ENCODE results near the gene ADGRB3. TPM values are rescaled to one million over a fixed set of nuclear protein-coding genes. Genes with fewer than 3 reads are reported as not detected.

ADGRB3 gene
- total RNA-seq, 1 donor from 2014 or later, result 1.8 TPM

GRCh38 chr6:69138893-69139494 lies 503.9 kb downstream of the ADGRB3 start:
- H3K27me3 Mint-ChIP-seq, result no peaks in the 10 kb centered on the region
- no peak overlapping the region for H3K27ac Mint-ChIP-seq
- no peaks in the 10 kb centered on the region for H3K4me1 Mint-ChIP-seq (ENCODE audit: low read depth)
- TF ChIP-seq, protein P1, sequence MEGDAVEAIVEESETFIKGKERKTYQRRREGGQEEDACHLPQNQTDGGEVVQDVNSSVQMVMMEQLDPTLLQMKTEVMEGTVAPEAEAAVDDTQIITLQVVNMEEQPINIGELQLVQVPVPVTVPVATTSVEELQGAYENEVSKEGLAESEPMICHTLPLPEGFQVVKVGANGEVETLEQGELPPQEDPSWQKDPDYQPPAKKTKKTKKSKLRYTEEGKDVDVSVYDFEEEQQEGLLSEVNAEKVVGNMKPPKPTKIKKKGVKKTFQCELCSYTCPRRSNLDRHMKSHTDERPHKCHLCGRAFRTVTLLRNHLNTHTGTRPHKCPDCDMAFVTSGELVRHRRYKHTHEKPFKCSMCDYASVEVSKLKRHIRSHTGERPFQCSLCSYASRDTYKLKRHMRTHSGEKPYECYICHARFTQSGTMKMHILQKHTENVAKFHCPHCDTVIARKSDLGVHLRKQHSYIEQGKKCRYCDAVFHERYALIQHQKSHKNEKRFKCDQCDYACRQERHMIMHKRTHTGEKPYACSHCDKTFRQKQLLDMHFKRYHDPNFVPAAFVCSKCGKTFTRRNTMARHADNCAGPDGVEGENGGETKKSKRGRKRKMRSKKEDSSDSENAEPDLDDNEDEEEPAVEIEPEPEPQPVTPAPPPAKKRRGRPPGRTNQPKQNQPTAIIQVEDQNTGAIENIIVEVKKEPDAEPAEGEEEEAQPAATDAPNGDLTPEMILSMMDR (IDR thresholded peaks at IDR 0.05; ENCODE audit: unreplicated experiment), result no peak
- H3K9me3 Mint-ChIP-seq (ENCODE audit: low read depth), result peaks cover 3% of the 10 kb centered on the region
- H3K36me3 Mint-ChIP-seq (ENCODE audit: insufficient read depth), result no peaks in the 10 kb centered on the region
- DNase-seq (ENCODE audit: low spot score, unreplicated experiment), result no peak
- no peak overlapping the region for H3K4me3 Mint-ChIP-seq (ENCODE audit: low read depth)

GRCh38 chr6:69145062-69145461 lies 510.0 kb downstream of the ADGRB3 start:
- Mint-ChIP-seq H3K27ac (no peak overlapping the region), H3K9me3 (ENCODE audit: low read depth) (peaks cover 17% of the 10 kb centered on the region), H3K4me3 (ENCODE audit: low read depth) (no peak overlapping the region), H3K27me3 (no peaks in the 10 kb centered on the region), H3K4me1 (ENCODE audit: low read depth) (no peaks in the 10 kb centered on the region), H3K36me3 (ENCODE audit: insufficient read depth) (no peaks in the 10 kb centered on the region)
- TF ChIP-seq, protein P1 (IDR thresholded peaks at IDR 0.05; ENCODE audit: unreplicated experiment), result no peak
- DNase-seq (ENCODE audit: low spot score, unreplicated experiment), result no peak

GRCh38 chr6:69146385-69146784 lies 511.3 kb downstream of the ADGRB3 start:
- no peak for DNase-seq (ENCODE audit: low spot score, unreplicated experiment)
- H3K9me3 Mint-ChIP-seq (ENCODE audit: low read depth), result peaks cover 17% of the 10 kb centered on the region
- TF ChIP-seq, protein P1 (IDR thresholded peaks at IDR 0.05; ENCODE audit: unreplicated experiment), result no peak
- no peaks in the 10 kb centered on the region for H3K4me1 Mint-ChIP-seq (ENCODE audit: low read depth)
- no peak overlapping the region for H3K27ac Mint-ChIP-seq
- H3K27me3 Mint-ChIP-seq, result no peaks in the 10 kb centered on the region
- H3K4me3 Mint-ChIP-seq (ENCODE audit: low read depth), result no peak overlapping the region
- H3K36me3 Mint-ChIP-seq (ENCODE audit: insufficient read depth), result no peaks in the 10 kb centered on the region

DNA sequence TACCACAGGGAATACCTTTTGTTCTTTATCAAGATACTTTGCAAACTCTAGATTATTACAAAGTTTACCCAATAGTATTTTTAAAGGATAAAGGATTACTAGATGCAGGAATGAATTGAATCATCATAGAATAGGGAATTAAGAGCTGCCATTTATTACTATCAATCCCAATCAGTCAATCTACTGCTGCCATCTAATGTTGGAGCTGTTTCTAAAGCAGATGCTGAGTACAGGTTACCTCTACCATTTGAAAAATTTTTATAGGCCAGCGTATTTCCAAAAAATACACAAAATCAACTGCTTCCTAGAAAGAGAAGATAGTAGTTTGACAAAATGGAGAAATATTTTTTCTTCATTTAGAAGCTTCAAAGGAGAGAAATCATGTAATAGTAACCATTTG lies 520.4 kb downstream of the ADGRB3 start:
- TF ChIP-seq, protein P1 (IDR thresholded peaks at IDR 0.05; ENCODE audit: unreplicated experiment), result no peak
- Mint-ChIP-seq H3K27me3 (no peaks in the 10 kb centered on the region), H3K9me3 (ENCODE audit: low read depth) (no peaks in the 10 kb centered on the region), H3K27ac (no peak overlapping the region), H3K4me1 (ENCODE audit: low read depth) (no peaks in the 10 kb centered on the region), H3K4me3 (ENCODE audit: low read depth) (no peak overlapping the region), H3K36me3 (ENCODE audit: insufficient read depth) (no peaks in the 10 kb centered on the region)
- no peak for DNase-seq (ENCODE audit: low spot score, unreplicated experiment)

DNA sequence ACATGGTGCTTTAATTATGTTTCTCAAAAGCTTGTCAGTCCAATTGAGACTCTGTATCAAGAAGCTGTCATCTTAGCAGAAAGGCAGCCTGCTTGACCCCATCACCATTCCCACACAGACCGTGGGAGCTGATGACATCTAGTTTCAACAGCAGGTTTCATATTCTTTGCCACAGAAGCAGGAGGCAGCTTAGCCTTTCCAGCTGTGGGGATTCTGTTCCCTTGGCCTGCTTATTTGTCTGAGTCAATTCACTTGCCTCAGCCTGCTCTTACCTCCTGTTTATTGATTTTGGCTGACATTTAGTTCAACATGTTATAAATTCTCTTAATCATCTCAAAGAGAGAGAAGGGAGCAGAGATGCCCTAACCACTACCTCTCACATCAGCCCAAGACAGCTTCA lies 527.7 kb downstream of the ADGRB3 start:
- Mint-ChIP-seq H3K4me3 (ENCODE audit: low read depth) (no peak overlapping the region), H3K4me1 (ENCODE audit: low read depth) (no peaks in the 10 kb centered on the region), H3K36me3 (ENCODE audit: insufficient read depth) (no peaks in the 10 kb centered on the region), H3K27ac (no peak overlapping the region), H3K9me3 (ENCODE audit: low read depth) (no peaks in the 10 kb centered on the region), H3K27me3 (no peaks in the 10 kb centered on the region)
- DNase-seq (ENCODE audit: low spot score, unreplicated experiment), result no peak
- TF ChIP-seq, protein P1 (IDR thresholded peaks at IDR 0.05; ENCODE audit: unreplicated experiment), result no peak
